Right renal pelvis (tissue), 4 donors: Measurements from ENCODE around the gene CHCHD3. TPM values are rescaled to one million over a fixed set of nuclear protein-coding genes. Genes with fewer than 3 reads are reported as not detected.

Experiments used
- DNase-seq, 4 donors: peaks; one replicate each; pipeline ENCODE4 v3.0.0-alpha.2; 2013; ENCODE audit warnings: low read depth in 4 of 4, low spot score in 3 of 4, missing footprints in 1 of 4
- polyA plus RNA-seq, 4 donors: library from polyadenylated mRNA; unstranded; fragments of 120-200 nt; gene quantifications; one replicate each; pipeline ENCODE4 v1.2.1, GENCODE V29; 2013; ENCODE audit not compliant: insufficient read length in 4 of 4

CHCHD3 gene
- polyA plus RNA-seq, 4 donors = 80.8 to 93.4 (median 87.9) TPM

DNA sequence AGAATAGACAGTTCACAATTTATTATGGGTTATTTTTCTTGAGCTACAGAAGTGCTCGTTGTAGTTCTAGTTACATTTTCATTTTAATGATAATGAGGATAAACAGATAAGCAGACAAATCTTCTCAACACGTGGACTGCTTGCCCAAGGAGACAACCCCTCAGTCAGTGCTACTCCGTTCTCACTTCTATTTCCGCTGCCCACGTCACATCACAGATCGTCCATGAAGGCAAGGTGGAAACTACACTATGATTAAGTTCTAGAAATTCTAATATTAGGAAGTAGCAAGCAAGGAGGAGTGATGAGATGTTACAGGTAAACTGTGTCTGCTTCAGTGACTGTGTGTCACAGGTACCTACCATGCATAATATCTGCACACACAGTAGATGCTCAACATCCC is 210.5 kb downstream of the CHCHD3 start:
- no peak for DNase-seq

GRCh38 chr7:132869166-132869861 is 212.6 kb downstream of the CHCHD3 start:
- no peak for DNase-seq

- DNase-seq = no peak
These were observed 215.3 kb downstream of the CHCHD3 start for GRCh38 chr7:132866551-132866950.

- DNase-seq = no peak
These were observed 215.8 kb downstream of the CHCHD3 start for GRCh38 chr7:132866144-132866531.

DNA sequence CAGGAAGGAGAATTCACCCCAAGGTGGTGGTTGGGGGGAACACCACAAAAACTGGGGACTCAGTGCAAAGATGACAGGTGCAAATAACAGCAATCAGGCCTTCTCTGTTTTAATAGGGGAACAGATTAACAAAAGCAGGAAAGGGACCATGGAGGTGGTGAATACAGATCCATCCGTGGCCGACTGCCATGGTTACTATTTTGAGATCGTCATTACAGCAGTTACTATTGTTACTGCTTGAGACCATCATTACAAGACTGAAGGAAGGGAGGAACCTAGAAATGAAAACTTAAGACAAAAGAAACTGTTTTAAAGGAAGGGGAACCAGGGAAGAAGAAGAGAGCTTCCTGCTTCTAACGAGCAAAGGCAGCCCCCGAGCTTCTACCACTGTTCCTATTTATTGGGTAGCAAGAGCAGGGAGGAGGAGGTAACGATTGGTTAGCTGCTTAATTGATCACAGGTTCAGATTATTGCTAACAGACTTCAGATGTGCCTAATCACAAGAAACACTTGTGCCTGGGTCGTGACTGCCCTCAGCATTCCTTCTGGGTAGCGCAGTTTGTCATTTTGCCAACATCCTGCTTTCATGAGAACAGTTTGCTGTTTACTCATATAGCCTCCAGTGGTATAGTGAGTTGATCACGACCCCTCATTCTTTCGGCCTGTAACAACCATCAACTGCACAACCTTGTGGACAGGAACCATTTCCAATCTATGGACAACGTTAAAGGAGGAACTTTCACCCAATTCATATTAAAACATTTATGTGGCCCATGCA is 216.3 kb downstream of the CHCHD3 start:
- peak in 1 of 4 donors; percentile 8 for DNase-seq

DNA sequence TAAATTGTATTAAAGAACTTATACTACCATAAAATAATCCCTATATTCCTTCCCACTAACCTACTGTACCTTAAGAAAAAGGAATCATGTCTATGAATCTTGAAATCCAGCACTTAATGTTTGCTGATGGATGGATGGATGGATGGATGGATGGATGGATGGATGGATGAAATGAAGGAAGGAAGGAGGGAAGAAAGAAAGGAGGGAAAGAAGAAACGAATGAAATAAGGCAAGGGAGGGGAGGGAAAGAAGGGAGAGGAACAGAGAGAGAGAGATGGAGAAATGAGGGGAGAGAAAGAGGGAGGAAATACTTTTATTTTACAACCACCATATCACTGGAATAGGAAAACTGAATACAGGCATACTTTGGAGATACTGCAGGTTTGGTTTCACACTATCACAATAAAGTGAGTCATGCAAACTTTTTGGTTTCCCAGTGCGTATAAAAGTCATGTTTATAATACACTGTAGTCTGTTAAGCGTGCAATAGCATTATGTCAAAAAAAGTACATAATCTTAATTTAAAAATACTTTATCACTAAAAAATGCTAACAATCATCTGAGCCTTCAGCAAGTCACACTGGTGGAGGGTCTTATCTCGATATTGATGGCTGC is 219.8 kb downstream of the CHCHD3 start:
- no peak for DNase-seq

GRCh38 chr7:132861424-132861823 is 220.5 kb downstream of the CHCHD3 start:
- no peak for DNase-seq

- no peak for DNase-seq
These were observed 222.7 kb downstream of the CHCHD3 start for GRCh38 chr7:132859199-132859598.

DNA sequence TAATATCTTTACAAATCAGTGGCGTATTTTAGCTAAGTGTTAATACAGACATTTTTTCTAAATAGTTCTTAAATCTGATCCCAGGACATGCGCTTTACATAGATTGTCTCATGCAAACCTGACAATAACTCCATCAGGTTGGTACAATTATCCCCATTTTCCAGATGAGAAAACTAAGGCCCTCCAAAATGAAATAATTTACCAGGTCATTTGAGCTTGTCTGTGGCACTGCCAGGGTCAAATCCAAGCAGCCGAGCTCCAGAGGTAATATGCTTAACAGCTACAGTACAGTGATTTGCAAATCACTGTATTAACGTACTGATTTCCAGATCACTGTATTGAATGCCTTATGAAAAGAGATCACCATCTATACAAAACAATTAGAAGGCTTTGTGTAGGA is 223.1 kb downstream of the CHCHD3 start:
- DNase-seq = no peak

DNA sequence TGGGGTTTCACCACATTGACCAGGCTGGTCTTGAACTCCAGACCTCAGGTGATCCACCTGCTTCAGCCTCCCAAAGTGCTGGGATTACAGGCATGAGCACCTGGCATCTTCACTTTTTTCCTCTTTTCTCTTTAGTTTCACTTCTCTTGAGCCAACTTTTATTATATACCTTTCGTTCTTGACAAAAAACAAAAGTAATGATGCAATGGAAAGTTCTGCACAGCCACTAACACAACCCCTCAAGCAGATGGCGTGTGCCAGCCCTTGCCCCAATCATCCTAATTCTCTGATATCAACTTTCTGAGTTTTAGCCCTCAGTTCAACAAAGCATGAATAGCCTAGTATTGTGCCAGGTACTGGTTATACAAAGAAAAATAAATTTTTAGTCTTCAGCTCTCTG is 223.6 kb downstream of the CHCHD3 start:
- DNase-seq = no peak

DNA sequence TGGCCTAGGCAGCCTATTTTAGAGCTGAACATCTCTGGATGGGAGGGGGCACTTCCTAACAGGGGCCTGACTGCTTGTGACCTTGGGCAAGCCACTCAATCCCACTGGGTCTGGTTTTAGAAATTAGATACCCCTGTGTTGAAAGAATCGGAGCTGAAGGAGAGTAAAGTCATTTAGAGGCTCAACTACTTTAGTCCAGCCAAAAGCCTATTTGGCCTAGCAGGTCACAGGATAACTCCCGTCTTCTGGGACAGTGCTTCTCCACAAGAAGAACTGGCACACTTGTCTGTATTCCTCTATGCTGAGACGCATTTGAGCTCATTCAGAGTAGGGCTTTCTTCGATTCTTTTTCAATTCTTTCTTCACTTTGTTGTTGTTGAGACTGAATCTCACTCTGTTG is 224.2 kb downstream of the CHCHD3 start:
- DNase-seq = no peak

DNA sequence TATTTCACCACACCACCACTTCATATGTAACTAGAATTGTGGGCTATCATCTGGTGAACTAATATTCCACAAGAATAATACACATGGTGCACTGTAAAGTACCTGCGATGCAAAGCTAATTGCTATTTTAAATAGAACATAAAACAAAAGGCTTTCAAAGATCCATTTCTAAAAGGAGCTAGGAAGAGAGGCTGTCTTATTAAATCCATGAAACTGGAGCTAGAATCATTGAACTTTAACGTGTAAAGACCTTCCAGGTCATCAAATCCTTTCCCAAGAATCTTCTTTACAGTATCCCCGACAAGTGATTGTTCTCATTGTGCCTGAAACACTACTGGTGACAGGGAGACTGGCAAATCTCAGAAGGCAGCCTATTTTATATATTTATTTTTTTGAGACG is 224.9 kb downstream of the CHCHD3 start:
- DNase-seq = no peak

DNA sequence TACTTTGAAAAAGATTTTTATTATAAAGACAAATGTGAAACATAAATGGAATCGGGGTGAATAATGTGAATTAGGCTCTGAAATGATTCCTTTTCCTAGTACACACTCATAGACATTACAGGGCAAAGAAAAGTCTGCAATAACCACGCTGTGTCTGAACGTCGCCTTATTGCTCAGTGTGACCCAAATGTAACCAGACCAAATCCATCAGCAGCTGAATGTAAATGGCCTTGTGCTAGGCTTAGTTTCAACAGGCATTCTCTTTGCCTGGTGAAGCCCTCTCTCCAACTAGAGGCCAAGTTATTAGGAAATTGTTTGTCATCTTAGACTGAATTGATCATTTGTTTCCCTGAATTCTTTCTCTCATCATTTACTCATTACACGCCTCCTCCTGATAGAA is 225.5 kb downstream of the CHCHD3 start:
- no peak for DNase-seq

DNA sequence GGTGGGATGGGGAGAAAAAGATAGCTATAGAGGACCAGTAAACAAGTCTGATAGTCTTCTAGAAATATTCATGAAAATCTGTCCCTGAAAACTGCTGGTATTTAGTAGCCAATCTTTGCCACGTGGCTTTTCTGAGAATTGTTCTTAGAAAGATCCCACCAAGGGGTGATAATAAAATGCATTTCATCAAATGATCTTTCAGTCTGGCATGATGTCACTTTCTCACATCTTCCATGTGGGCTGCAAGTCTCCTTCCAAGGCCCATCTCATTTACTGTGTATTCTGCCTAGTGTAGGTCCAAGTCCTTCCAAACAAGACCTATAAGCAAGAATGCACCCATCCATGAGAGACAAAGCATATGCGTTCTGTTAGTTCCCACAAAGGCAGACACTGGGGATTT is 226.0 kb downstream of the CHCHD3 start:
- DNase-seq = no peak

- no peak for DNase-seq
These were observed 227.7 kb downstream of the CHCHD3 start for GRCh38 chr7:132854238-132854637.

DNA sequence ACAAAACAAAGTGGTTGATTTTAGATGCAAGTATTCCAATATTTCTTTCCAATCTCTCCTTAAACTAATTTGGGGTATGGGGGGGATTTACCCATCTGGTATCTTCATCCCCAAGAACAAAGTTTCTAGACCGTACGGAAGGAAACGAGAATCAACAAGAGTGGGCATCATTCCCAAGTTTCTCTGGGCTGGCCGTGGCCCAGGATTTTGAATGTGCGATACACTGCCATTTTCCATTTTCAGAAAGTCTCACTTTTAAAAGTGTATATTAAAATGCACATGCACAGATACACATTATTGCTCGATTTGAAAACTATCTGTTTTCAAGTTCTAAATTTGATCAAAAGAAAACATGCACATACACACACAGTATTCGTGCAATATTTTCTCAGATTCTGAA is 234.5 kb downstream of the CHCHD3 start:
- no peak for DNase-seq

- DNase-seq = no peak
These were observed 235.8 kb downstream of the CHCHD3 start for GRCh38 chr7:132846086-132846485.

- DNase-seq = no peak
These were observed 239.4 kb downstream of the CHCHD3 start for GRCh38 chr7:132842478-132842877.

- no peak for DNase-seq
These were observed 241.7 kb downstream of the CHCHD3 start for GRCh38 chr7:132840199-132840598.

DNA sequence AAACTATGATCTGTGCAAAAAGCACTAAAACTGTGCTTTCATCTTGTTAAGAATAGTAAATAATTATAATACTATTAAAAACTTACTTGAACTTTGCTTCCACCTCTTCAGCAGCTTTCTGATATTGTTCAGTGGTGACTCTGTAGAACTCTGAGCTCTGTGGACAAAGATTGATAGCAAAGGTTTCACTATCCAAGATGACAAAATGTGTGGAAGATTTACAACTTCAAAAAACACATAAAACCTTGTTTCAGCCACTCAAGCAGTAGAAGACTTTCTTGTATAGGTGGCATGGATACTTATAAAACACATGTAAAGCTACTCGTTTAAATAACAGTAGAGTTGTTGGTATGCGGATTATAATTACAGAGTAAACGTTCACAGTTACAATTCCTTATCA is 243.6 kb downstream of the CHCHD3 start:
- no peak for DNase-seq

GRCh38 chr7:132837529-132837928 is 244.4 kb downstream of the CHCHD3 start:
- no peak for DNase-seq

GRCh38 chr7:132836746-132837145 is 245.1 kb downstream of the CHCHD3 start:
- no peak for DNase-seq
